Type B pancreatic cell (in vitro differentiated cells): ENCODE data around the gene CGB8. TPM values are rescaled to one million over a fixed set of nuclear protein-coding genes. Genes with fewer than 3 reads are reported as not detected.
"Not testable (repeated sequence)": the region's sequence is repeated elsewhere in the genome, so short reads cannot be mapped to it uniquely, and the experiment has no call there.

Experiments used
- DNase-seq: peaks from one replicate; pipeline ENCODE4 v3.0.0; 2021; ENCODE audit warnings: mixed read lengths; ENCODE audit not compliant: unreplicated experiment; ENCODE audit errors: extremely low spot score
- H3K27ac Mint-ChIP-seq: 2 replicates; pipeline ENCODE4 v1.8.0; 2021; ENCODE audit warnings: mild to moderate bottlenecking, mixed read lengths
- H3K27me3 Mint-ChIP-seq: 2 replicates; pipeline ENCODE4 v1.8.0; 2021; ENCODE audit warnings: mixed read lengths
- H3K36me3 Mint-ChIP-seq: 2 replicates; pipeline ENCODE4 v1.8.0; 2021; ENCODE audit warnings: mixed read lengths
- H3K4me1 Mint-ChIP-seq: one replicate; pipeline ENCODE4 v1.8.0; 2021; ENCODE audit warnings: mixed read lengths; ENCODE audit not compliant: unreplicated experiment
- H3K4me3 Mint-ChIP-seq: 2 replicates; pipeline ENCODE4 v1.8.0; 2021; ENCODE audit warnings: mild to moderate bottlenecking, mixed read lengths
- H3K9me3 Mint-ChIP-seq: 2 replicates; pipeline ENCODE4 v1.8.0; 2021; ENCODE audit warnings: mixed read lengths
- CTCF ChIP-seq: fragments of 200-600 bp; sonication (generic); conservative IDR thresholded peaks from 2 replicates; pipeline ENCODE4 v1.5.0; 2021; ENCODE audit warnings: antibody characterized with exemption, mild to moderate bottlenecking
- total RNA-seq: library from RNA; stranded (reverse); gene quantifications from 2 replicates; pipeline ENCODE4 v1.2.1, GENCODE V29; 2021; ENCODE audit warnings: low replicate concordance

CGB8 gene
- total RNA-seq, 1 donor from 2014 or later: not detected

GRCh38 chr19:49061445-49061844, 12.5 kb upstream of the CGB8 start:
- no peak for DNase-seq
- Mint-ChIP-seq H3K27ac (no peak overlapping the region), H3K4me1 (peaks cover 23% of the 10 kb centered on the region), H3K9me3 (no peaks in the 10 kb centered on the region), H3K36me3 (no peaks in the 10 kb centered on the region), H3K27me3 (peaks cover 37% of the 10 kb centered on the region), H3K4me3 (no peak overlapping the region)
- TF ChIP-seq CTCF: no peak

GRCh38 chr19:49061000-49061399, 12.1 kb upstream of the CGB8 start:
- peaks cover 35% of the 10 kb centered on the region for H3K27me3 Mint-ChIP-seq
- no peak for DNase-seq

GRCh38 chr19:49059053-49059452, 10.1 kb upstream of the CGB8 start:
- Mint-ChIP-seq H3K4me3 (peak overlapping the region; percentile 6), H3K27me3 (peaks cover 31% of the 10 kb centered on the region), H3K4me1 (peaks cover 15% of the 10 kb centered on the region), H3K27ac (no peak overlapping the region), H3K36me3 (no peaks in the 10 kb centered on the region), H3K9me3 (no peaks in the 10 kb centered on the region)
- no peak for TF ChIP-seq CTCF
- no peak for DNase-seq

More at GRCh38 chr19:49061000-49061399, 12.1 kb upstream of the CGB8 start:
- no peak for TF ChIP-seq CTCF
- H3K4me3 Mint-ChIP-seq: no peak overlapping the region
- H3K27ac Mint-ChIP-seq: peak overlapping the region; percentile 15
- no peaks in the 10 kb centered on the region for H3K36me3 Mint-ChIP-seq
- peaks cover 22% of the 10 kb centered on the region for H3K4me1 Mint-ChIP-seq
- H3K9me3 Mint-ChIP-seq: no peaks in the 10 kb centered on the region

GRCh38 chr19:49058562-49058961, 9.7 kb upstream of the CGB8 start:
- no peak for TF ChIP-seq CTCF
- Mint-ChIP-seq H3K27me3 (peaks cover 31% of the 10 kb centered on the region), H3K4me1 (peaks cover 15% of the 10 kb centered on the region), H3K36me3 (no peaks in the 10 kb centered on the region), H3K27ac (no peak overlapping the region), H3K9me3 (no peaks in the 10 kb centered on the region), H3K4me3 (no peak overlapping the region)
- no peak for DNase-seq

GRCh38 chr19:49057636-49058234, 8.8 kb upstream of the CGB8 start, which contains the start of gene CGB7:
TSS of gene CGB7 (minus strand) at chr19:49057749. CDS start at chr19:49055375, 2,374 bp downstream.
- H3K27ac Mint-ChIP-seq: peak within 1 kb of the TSS; percentile 62
- H3K4me3 Mint-ChIP-seq: peak within 1 kb of the TSS; percentile 87
- peaks cover 15% of the 10 kb centered on the region for H3K4me1 Mint-ChIP-seq
- no peaks in the 10 kb centered on the region for H3K36me3 Mint-ChIP-seq
- H3K27me3 Mint-ChIP-seq: peaks cover 31% of the 10 kb centered on the region
- DNase-seq: peak; percentile 72
- H3K9me3 Mint-ChIP-seq: no peaks in the 10 kb centered on the region
- no peak for TF ChIP-seq CTCF

- Mint-ChIP-seq H3K4me3 (peak overlapping the region; percentile 87), H3K27me3 (peaks cover 31% of the 10 kb centered on the region), H3K27ac (peak overlapping the region; percentile 62), H3K4me1 (peaks cover 15% of the 10 kb centered on the region)
- not testable (repeated sequence) for DNase-seq, H3K36me3 Mint-ChIP-seq, H3K9me3 Mint-ChIP-seq
Observed at GRCh38 chr19:49056902-49057596, 8.1 kb upstream of the CGB8 start.
